ENCODE results near the gene COQ8B.

The COQ8B gene

DNA sequence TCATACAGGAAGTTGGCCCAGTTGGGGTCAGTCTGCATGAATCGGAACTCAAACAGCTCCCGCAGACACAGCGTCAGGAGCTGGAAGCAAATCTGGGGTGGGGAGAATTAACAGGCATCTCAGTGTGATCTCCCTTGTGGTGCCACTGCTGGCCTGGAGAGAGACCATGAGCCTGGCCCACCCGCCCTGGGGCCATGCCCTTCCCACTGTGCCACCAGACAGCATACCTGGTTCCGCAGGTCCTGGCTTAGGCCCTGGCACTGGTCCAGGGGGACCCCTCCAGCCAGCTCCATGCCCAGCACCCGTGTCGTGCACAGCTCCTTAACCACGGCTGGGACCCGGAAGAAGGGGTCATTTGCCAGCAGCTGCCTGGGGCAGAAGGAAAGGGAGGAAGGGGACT, 16.6 kb downstream of the COQ8B start:
- TF ChIP-seq, protein P1, sequence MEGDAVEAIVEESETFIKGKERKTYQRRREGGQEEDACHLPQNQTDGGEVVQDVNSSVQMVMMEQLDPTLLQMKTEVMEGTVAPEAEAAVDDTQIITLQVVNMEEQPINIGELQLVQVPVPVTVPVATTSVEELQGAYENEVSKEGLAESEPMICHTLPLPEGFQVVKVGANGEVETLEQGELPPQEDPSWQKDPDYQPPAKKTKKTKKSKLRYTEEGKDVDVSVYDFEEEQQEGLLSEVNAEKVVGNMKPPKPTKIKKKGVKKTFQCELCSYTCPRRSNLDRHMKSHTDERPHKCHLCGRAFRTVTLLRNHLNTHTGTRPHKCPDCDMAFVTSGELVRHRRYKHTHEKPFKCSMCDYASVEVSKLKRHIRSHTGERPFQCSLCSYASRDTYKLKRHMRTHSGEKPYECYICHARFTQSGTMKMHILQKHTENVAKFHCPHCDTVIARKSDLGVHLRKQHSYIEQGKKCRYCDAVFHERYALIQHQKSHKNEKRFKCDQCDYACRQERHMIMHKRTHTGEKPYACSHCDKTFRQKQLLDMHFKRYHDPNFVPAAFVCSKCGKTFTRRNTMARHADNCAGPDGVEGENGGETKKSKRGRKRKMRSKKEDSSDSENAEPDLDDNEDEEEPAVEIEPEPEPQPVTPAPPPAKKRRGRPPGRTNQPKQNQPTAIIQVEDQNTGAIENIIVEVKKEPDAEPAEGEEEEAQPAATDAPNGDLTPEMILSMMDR (IDR thresholded peaks at IDR 0.05; ENCODE audit: low read depth, low read length, missing control alignments): no peak
- DNase-seq (ENCODE audit: low read depth): no peak
- in situ Hi-C loops (cut with HindIII; ENCODE audit: low sequenced_read_pairs): no loop called here
- no peak overlapping the region for H3K4me3 ChIP-seq (ENCODE audit: low read depth, low read length)

DNA sequence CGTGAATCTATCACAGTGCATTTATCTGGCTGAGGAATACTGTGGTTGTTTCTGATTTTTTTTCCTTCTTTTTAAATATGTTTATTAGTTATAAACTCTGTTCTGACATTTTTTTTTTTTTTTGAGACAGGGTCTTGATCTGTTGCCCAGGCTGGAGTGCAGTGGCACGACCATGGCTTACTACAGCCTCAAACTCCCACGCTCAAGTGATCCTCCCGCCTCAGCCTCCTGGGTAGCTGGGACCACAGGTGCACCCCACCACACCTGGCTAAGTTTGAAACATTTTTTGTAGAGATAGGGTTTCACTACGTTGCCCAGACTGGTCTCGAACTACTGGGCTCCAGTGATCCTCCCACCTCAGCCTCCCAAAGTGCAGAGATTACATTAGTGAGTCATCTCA, 19.7 kb downstream of the COQ8B start:
- in situ Hi-C loops (cut with HindIII; ENCODE audit: low sequenced_read_pairs): no loop called here
- H3K4me3 ChIP-seq (ENCODE audit: low read depth, low read length): no peak overlapping the region
- TF ChIP-seq, protein P1 (IDR thresholded peaks at IDR 0.05; ENCODE audit: low read depth, low read length, missing control alignments): no peak
- DNase-seq (ENCODE audit: low read depth): no peak

DNA sequence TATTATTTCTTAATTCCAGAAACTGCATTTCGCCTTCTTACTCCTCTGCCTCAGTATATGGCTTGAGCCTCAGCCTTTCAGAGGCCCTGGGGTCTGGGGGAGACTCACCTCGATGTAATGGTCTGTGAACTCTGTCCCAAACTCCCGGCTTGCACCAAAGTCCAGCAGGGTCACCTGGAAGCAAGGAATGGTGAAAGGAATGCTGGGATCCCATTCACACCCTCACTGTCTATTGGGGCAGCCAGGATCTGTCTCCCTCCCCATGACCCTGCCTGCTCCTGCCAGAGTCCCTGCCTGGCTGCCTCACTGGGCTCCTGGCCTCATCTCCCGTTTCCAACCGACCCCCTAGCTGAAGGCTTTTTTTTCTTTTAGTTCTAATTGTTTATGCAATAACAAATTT, 20.8 kb downstream of the COQ8B start:
- TF ChIP-seq, protein P1 (IDR thresholded peaks at IDR 0.05; ENCODE audit: low read depth, low read length, missing control alignments): no peak
- in situ Hi-C loops (cut with HindIII; ENCODE audit: low sequenced_read_pairs): no loop called here
- no peak overlapping the region for H3K4me3 ChIP-seq (ENCODE audit: low read depth, low read length)
- DNase-seq (ENCODE audit: low read depth): no peak

DNA sequence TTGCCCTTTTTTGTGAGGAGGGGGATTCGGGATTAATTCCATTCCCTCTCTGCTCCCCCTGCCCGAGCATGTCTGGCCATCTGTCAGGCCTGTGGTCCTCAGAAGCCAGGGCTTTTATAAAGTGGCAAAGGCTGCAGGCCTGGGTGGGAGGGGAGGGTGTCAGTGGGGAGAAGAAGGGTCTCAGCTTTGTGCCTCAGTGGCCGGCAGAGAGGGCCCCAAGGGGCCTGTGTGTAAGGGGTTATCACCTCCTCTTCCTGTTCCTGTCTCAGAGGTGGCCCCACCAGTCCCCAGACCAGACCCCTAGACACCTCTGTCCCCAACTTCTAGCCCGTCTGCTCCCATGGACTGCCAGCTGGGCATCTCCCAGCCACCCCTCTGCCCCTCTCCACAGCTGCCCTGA, 22.8 kb downstream of the COQ8B start:
- DNase-seq (ENCODE audit: low read depth): no peak
- TF ChIP-seq, protein P1 (IDR thresholded peaks at IDR 0.05; ENCODE audit: low read depth, low read length, missing control alignments): no peak
- no peak overlapping the region for H3K4me3 ChIP-seq (ENCODE audit: low read depth, low read length)
- in situ Hi-C loops (cut with HindIII; ENCODE audit: low sequenced_read_pairs): no loop called here

DNA sequence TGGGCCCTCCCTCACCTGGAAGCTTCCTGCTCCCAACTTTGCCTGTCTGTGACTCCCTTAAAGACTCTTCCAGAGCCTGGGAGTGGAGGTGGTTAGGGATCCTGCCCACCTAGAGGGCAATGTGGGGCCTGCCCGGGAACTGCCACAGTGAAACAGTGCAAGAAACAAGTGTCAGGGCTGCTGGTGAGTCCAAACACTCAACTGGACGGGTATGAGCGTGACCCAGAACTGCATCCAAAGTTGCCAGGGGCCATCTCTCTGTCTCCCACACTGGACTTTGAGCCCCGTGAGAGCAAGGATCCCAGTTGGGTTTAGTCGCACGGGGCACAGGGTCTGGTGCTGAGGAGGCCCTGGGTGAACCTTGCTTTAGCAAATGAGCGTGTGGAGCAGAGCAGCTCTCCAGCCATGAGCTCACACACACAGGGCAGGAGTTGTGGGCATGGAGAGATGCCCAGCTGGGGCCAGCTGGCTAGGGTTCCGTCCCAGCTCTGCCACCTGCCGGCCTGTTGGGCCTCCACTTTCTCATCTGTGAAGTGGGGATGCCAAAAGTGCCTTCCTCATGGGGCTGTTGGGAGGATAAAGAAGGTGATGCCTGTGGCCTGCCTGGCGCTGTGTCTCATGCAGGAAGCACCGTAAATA, 23.4 kb downstream of the COQ8B start:
- TF ChIP-seq, protein P1 (IDR thresholded peaks at IDR 0.05; ENCODE audit: low read depth, low read length, missing control alignments): no peak
- in situ Hi-C loops (cut with HindIII; ENCODE audit: low sequenced_read_pairs): no loop called here
- no peak for DNase-seq (ENCODE audit: low read depth)
- H3K4me3 ChIP-seq (ENCODE audit: low read depth, low read length): no peak overlapping the region

DNA sequence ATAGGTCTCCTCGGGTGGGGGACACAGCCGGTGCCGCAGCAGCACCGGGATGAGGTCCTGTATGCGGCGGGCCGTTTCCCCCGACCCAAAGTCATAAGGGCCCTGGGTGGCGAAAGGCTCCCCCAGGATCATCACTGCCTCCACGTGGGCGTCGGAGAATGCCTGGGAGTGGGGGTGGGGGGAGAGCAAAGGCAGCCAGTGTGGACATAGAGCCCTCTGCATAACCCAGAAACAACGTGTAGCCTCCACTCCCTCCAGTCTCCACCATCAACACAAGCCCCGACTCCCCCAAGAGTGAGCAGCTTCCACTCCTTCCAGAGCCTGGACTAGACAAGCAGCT, 24.5 kb downstream of the COQ8B start:
- no peak for DNase-seq (ENCODE audit: low read depth)
- no peak overlapping the region for H3K4me3 ChIP-seq (ENCODE audit: low read depth, low read length)
- in situ Hi-C loops (cut with HindIII; ENCODE audit: low sequenced_read_pairs): no loop called here
- TF ChIP-seq, protein P1 (IDR thresholded peaks at IDR 0.05; ENCODE audit: low read depth, low read length, missing control alignments): no peak
